ENCODE data around the gene NEDD4L.
"Not testable (repeated sequence)": the region's sequence is repeated elsewhere in the genome, so short reads cannot be mapped to it uniquely, and the experiment has no call there.

Gene NEDD4L

GRCh38 chr18:58407649-58408407, 363.8 kb downstream of the NEDD4L start:
- DNase-seq, result no peak

DNA sequence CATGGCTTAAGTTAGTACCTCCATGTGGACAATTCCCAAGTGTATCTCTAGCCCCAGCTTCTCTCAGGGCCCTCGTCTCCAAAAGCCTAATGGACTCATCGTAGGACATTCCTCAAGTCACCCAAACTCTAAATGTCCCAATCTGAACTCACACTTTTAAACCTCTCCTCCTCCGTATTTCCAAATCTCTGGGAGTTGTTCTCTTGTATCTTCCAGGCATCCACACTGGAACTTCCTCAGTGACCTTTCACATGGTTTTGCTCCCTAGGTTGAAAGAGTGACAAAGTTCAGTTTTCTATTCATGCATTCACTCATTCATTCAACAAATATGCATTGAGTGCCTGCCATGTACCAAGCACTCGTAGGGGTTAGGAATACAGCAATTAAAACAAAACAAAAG, 364.6 kb downstream of the NEDD4L start:
- no peak for DNase-seq

DNA sequence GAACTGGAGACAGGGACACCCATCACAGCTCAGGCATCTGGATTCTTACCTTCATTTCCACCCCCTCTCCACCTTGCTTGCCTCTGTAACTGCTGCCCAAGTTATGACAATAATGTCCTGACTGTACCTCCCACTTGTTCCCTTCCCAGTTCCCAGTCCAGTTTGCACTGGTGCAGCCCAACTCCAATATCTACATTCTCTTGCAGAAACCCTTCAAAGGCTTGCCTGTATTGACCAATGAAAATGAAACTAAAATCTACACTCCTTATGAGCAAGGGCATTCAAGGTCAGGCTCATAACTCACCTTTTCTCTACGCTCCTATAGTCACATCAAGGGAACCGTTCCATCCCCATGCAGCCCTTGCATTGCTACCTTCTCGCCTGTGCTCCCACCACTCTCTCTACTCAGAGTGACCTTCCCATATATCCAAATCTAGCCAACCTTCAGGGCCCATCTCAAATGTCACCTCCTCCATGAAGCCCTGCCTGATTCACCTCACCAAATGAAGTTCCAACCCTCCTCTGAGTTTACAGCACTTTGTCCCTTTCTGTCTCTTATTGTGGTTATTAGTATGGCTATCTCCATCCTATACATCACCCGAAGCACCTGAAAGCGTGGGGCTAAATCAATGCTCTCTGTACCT, 365.9 kb downstream of the NEDD4L start:
- no peak for DNase-seq

GRCh38 chr18:58411323-58411722, 367.3 kb downstream of the NEDD4L start:
- no peak for DNase-seq

- DNase-seq, result no peak
These were observed 369.0 kb downstream of the NEDD4L start for GRCh38 chr18:58412844-58413666.

DNA sequence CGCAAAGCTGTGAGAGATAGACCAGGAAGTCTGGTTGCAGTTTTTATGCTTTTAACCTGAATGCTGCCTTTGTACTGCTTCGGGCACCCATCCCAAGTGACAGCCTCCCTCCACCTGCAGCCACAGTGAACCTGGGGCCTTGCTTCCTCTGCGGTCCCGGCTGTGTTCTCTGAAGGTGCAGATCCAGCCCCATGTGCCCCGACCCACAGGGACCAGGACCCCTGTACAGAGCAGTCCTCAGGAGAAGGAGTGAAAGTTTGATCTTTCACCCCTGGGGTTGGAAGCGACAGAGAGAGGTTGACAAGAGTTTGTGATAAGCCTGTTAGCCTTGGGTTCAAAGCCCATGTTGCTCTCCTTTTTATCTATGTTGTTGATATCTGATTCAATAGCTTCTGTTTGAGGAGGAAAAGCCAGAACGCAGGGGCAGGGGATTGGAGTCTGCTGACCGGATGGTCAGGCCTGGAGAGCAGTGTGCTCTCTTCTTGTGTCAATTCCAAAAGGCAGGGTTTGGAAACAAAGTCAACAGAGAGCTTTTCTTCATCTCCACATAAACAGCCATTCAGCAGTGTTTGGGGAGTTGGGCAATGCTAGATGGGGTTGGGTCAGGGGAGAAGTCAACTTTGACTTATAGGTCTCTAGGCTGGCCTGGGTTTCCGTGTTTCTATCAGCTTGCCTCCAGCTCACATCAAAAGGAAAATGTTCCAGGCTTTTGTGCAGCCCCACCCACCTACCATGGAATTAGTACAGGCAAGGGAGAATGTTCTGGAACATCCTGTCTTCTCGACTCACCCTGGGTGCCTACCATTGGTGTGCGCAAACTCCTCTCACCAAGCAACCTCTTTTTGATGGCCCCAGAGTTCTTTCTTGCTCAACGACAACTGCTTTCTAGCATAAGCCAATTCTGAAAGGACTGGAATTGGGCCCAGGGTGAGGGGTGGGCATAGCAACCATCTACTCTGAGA, 369.9 kb downstream of the NEDD4L start:
- no peak for DNase-seq

- DNase-seq, result no peak
These were observed 372.1 kb downstream of the NEDD4L start for GRCh38 chr18:58416014-58416703.

- no peak for DNase-seq
These were observed 373.0 kb downstream of the NEDD4L start for GRCh38 chr18:58416704-58417683.

- DNase-seq, result no peak
These were observed 373.7 kb downstream of the NEDD4L start for GRCh38 chr18:58417752-58418151.

DNA sequence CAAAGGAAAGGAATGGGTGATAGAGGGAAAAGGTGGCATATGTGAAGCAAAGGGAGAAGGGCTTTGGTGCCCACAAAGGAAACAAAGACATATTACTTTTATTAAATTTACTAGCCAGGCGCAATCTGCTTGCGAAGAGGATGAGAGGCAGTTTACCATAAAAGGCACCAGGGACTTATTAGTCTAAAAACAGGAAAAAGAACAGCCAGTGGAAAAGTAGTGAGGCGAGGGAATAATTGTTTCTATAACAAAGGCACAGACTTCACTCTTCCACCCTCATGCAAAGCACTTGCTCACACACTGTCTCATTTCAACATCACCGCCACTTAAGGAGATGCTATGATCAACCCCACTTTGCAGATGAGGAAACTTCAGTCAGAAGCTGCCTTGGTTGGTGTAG, 374.3 kb downstream of the NEDD4L start:
- no peak for DNase-seq

DNA sequence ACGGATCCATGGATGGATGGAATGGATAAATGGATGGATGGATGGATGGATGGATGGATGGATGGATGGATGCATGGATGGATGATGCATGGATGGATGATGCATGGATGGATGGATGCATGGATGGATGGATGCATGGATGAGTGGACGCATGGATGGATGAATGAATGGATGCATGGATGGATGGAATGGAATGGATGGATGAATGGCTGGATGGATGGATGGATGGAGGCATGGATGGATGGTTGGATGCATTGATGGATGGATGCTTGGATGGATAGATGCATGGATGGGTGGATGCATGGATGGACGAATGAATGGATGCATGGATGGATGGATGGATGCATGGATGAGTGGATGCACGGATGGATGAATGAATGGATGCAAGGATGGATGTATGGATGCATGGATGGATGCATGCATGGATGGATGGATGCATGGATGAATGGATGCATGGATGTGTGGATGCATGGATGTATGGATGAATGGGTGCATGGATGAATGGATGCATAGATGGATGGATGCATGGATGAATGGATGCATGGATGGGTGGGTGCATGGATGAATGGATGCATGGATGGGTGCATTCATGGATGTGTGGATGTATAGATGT, 375.7 kb downstream of the NEDD4L start:
- no peak for DNase-seq

- DNase-seq, result no peak
These were observed 382.6 kb downstream of the NEDD4L start for GRCh38 chr18:58426611-58427010.

- no peak for DNase-seq
These were observed 383.3 kb downstream of the NEDD4L start for GRCh38 chr18:58427321-58427720.

GRCh38 chr18:58429442-58429841, 385.4 kb downstream of the NEDD4L start:
- no peak for DNase-seq

DNA sequence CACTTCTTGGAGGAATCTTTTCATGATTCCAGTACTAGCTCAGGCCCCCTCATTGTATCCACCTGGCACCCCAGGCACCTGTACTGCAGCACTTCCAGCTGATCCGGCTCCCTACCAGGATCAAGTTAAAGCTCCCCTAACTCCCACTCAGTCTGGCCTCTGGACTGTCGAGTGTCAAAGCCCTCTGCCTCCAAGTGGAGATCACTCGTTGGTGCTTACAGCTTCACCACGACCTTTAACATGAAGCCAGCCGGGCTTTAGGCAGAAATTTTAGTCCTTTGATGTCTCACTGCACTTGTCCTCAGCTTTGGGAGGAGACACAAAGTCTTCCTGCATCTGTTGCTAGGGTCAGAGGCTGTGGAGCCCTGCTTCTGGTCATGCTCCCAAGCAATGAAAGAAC, 387.2 kb downstream of the NEDD4L start:
- no peak for DNase-seq

- DNase-seq, result no peak
These were observed 388.2 kb downstream of the NEDD4L start for GRCh38 chr18:58432050-58432727.

- DNase-seq, result not testable (repeated sequence)
These were observed 391.4 kb downstream of the NEDD4L start for GRCh38 chr18:58435221-58436005.

DNA sequence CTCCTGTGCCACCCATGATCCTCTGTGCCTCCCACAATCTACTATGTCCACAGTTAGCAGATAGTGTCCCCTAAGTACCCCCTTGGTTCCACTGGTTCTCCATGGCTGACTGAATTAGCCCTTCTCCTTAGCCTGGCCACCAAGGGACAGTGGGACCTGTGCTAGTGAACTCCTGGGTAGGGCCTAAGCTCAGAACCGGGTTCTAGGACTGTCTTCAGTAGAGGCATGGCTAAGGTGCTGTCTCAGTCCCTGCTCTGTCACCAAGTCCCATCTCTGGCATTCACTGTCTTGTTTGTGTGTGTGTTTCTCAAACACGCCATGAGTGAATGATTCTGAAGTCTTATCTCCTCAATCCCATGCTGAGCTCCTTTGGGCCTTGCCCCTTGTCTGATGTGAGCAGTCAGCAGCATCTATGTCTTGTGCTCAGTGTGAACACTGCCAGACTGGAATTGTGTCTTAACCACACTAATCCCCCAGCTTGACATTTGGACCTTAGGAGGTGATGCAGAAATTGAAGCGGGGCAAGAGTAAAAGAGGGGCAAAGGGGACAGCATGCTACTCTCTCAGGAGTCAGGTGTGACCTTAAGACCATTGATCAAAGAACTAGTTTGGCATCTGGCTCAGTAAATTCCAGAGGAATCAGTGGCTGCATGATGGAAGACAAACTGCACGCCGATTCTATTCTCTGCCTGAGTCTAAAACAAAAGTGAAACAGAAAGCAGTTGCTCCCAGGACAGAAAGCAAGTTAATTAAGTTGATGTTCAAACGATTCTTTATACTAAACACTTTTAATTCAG, 394.3 kb downstream of the NEDD4L start:
- DNase-seq, result peak; percentile 11
